H1 (cell line): ENCODE measurements around the gene SPOCK1. TPM values are rescaled to one million over a fixed set of nuclear protein-coding genes. Genes with fewer than 3 reads are reported as not detected.

Experiments
- CTCF ChIA-PET: fragments of 300-600 bp; sonication (Branson Sonifier 250); formaldehyde crosslinking; loops from one replicate; lab custom pipeline; 2021; ENCODE audit not compliant: partially characterized antibody; lab: Charles Lee
- POLR2A ChIA-PET: fragments of 300-600 bp; sonication (Branson Sonifier 250); formaldehyde crosslinking; loops from one replicate; lab custom pipeline; 2021; ENCODE audit warnings: inconsistent platforms; ENCODE audit not compliant: partially characterized antibody; lab: Charles Lee
- DNase-seq, 2 experiments: peaks; one replicate each; pipeline versions ENCODE4 v3.0.0 to v3.0.0-alpha.2; 2010 to 2022; ENCODE audit warnings: low spot score in 2 of 2, low read depth in 1 of 2, mixed read lengths in 1 of 2
- FAIRE-seq: peaks from 2 replicates; lab custom pipeline; 2011; peaks lifted over from hg19 to GRCh38; lab: Jason Lieb, UNC
- H2AFZ ChIP-seq: 2 replicates; pipeline ENCODE4 v1.8.1; 2012; ENCODE audit warnings: low read length, inconsistent platforms
- H2AK5ac ChIP-seq: 2 replicates; pipeline ENCODE4 v1.6.1; 2013; ENCODE audit warnings: low read depth, low read length
- H2BK120ac ChIP-seq: replicated peaks from 2 replicates; pipeline ENCODE3; 2013; ENCODE audit warnings: low read depth, low read length, inconsistent platforms
- H2BK12ac ChIP-seq: 2 replicates; pipeline ENCODE4 v1.6.1; 2013; ENCODE audit warnings: low read depth, low read length
- H2BK15ac ChIP-seq: 2 replicates; pipeline ENCODE4 v1.6.1; 2013; ENCODE audit warnings: low read length
- H2BK20ac ChIP-seq: 2 replicates; pipeline ENCODE4 v1.6.1; 2013; ENCODE audit warnings: low read length
- H2BK5ac ChIP-seq: 2 replicates; pipeline ENCODE4 v1.6.1; 2013; ENCODE audit warnings: low read depth, low read length
- H3K14ac ChIP-seq: 2 replicates; pipeline ENCODE4 v1.6.1; 2013; ENCODE audit warnings: inconsistent platforms; ENCODE audit not compliant: insufficient read length
- H3K18ac ChIP-seq: 2 replicates; pipeline ENCODE4 v1.6.1; 2013; ENCODE audit warnings: low read length; ENCODE audit errors: extremely low read depth
- H3K23ac ChIP-seq: 2 replicates; pipeline ENCODE4 v1.6.1; 2013; ENCODE audit warnings: inconsistent platforms; ENCODE audit not compliant: insufficient read length
- H3K23me2 ChIP-seq: 2 replicates; pipeline ENCODE4 v1.6.1; 2013; ENCODE audit warnings: low read depth, low read length
- H3K27ac ChIP-seq: 2 replicates; pipeline ENCODE4 v1.6.1; 2011; ENCODE audit warnings: low read depth, low read length, inconsistent platforms
- H3K27me3 ChIP-seq, 4 experiments: replicated peaks in 1 of 4; 1 replicate in 1 of 4; 2 replicates in 3 of 4; pipeline versions ENCODE4 v1.6.1 to v1.8.1; 2011 to 2013; ENCODE audit warnings: low read length in 3 of 4, mild to moderate bottlenecking in 3 of 4, inconsistent platforms in 2 of 4, mixed read lengths in 2 of 4, moderate library complexity in 1 of 4; ENCODE audit not compliant: control insufficient read depth in 3 of 4, insufficient read depth in 3 of 4; ENCODE audit errors: extremely low read depth in 1 of 4
- H3K36me3 ChIP-seq, 4 experiments: 2 replicates each; pipeline versions ENCODE4 v1.6.1 to v1.8.1; 2011 to 2013; ENCODE audit warnings: mild to moderate bottlenecking in 4 of 4, low read length in 3 of 4, moderate library complexity in 2 of 4, control low read depth in 1 of 4, inconsistent platforms in 1 of 4; ENCODE audit not compliant: insufficient read depth in 4 of 4, control insufficient read depth in 2 of 4
- H3K4ac ChIP-seq: replicated peaks from 2 replicates; pipeline ENCODE3; 2013; ENCODE audit warnings: low read length, low read depth, mixed read lengths, inconsistent platforms; ENCODE audit not compliant: insufficient read length
- H3K4me1 ChIP-seq, 4 experiments: replicated peaks in 1 of 4; 1 replicate in 1 of 4; 2 replicates in 3 of 4; pipeline versions ENCODE4 v1.6.1 to v1.8.1; 2011 to 2013; ENCODE audit warnings: low read length in 3 of 4, inconsistent platforms in 2 of 4, mixed read lengths in 1 of 4; ENCODE audit not compliant: insufficient read depth in 4 of 4, control insufficient read depth in 3 of 4
- H3K4me2 ChIP-seq, 2 experiments: 2 replicates each; pipeline versions ENCODE4 v1.6.1 to v1.8.1; 2011 to 2013; ENCODE audit warnings: low read depth in 2 of 2, low read length in 2 of 2, control low read depth in 1 of 2, inconsistent platforms in 1 of 2, mild to moderate bottlenecking in 1 of 2; ENCODE audit not compliant: insufficient read depth in 1 of 2
- H3K4me3 ChIP-seq, 4 experiments: fragments of 200-600, 300-600 bp in 1 of 4; sonication (generic), shearing (Covaris generic), sonication (Bioruptor Twin) in 1 of 4; 2 replicates each; pipeline versions ENCODE4 v1.5.1 to v1.8.1; 2011 to 2016; ENCODE audit warnings: low read length in 4 of 4, low read depth in 3 of 4, control low read depth in 2 of 4, inconsistent platforms in 2 of 4, mild to moderate bottlenecking in 2 of 4, mixed read lengths in 1 of 4, moderate library complexity in 1 of 4; ENCODE audit not compliant: insufficient read depth in 2 of 4; ENCODE audit errors: extremely low read depth in 1 of 4
- H3K56ac ChIP-seq: replicated peaks from 2 replicates; pipeline ENCODE3; 2013; ENCODE audit warnings: low read depth, mild to moderate bottlenecking, mixed read lengths, low read length, inconsistent platforms; ENCODE audit not compliant: insufficient read length
- H3K79me1 ChIP-seq: 2 replicates; pipeline ENCODE4 v1.6.1; 2013; ENCODE audit warnings: low read depth, low read length, control low read depth
- H3K79me2 ChIP-seq, 2 experiments: 2 replicates each; pipeline versions ENCODE4 v1.6.1 to v1.8.1; 2012 to 2013; ENCODE audit warnings: low read length in 2 of 2, mild to moderate bottlenecking in 2 of 2, inconsistent platforms in 1 of 2; ENCODE audit not compliant: insufficient read depth in 2 of 2, control insufficient read depth in 1 of 2
- H3K9ac ChIP-seq, 4 experiments: replicated peaks in 1 of 4; 1 replicate in 1 of 4; 2 replicates in 3 of 4; pipeline versions ENCODE4 v1.6.1 to v1.8.1; 2011 to 2013; ENCODE audit warnings: low read depth in 3 of 4, low read length in 3 of 4, control low read depth in 2 of 4, mild to moderate bottlenecking in 2 of 4, moderate library complexity in 2 of 4, inconsistent platforms in 1 of 4; ENCODE audit errors: extremely low read depth in 1 of 4
- H3K9me3 ChIP-seq, 2 experiments: 2 replicates each; pipeline versions ENCODE4 v1.6.1 to v1.8.1; 2012 to 2013; ENCODE audit warnings: mild to moderate bottlenecking in 2 of 2, moderate library complexity in 2 of 2, control low read depth in 1 of 2, inconsistent platforms in 1 of 2, low read depth in 1 of 2, low read length in 1 of 2, mixed read lengths in 1 of 2; ENCODE audit not compliant: insufficient read depth in 2 of 2
- H4K20me1 ChIP-seq, 2 experiments: replicated peaks in 1 of 2; 2 replicates each; pipeline versions ENCODE3 to v1.8.1; 2011 to 2013; ENCODE audit warnings: inconsistent platforms in 2 of 2, low read length in 2 of 2, mild to moderate bottlenecking in 1 of 2; ENCODE audit not compliant: insufficient read depth in 2 of 2, control insufficient read depth in 1 of 2
- H4K5ac ChIP-seq: 2 replicates; pipeline ENCODE4 v1.6.1; 2013; ENCODE audit warnings: low read length, low read depth, mixed read lengths, inconsistent platforms; ENCODE audit not compliant: insufficient read length
- H4K8ac ChIP-seq: 2 replicates; pipeline ENCODE4 v1.8.0; 2013; ENCODE audit warnings: mild to moderate bottlenecking, moderate library complexity, low read length, inconsistent platforms; ENCODE audit not compliant: insufficient read depth; ENCODE audit errors: extremely low read depth
- H4K91ac ChIP-seq: replicated peaks from 2 replicates; pipeline ENCODE3; 2013; ENCODE audit warnings: low read length, mixed read lengths, inconsistent platforms; ENCODE audit not compliant: insufficient read length
- BCL11A ChIP-seq, 2 experiments: IDR thresholded peaks; one replicate each; pipeline ENCODE4 v1.6.1; 2011; ENCODE audit warnings: low read depth in 2 of 2, low read length in 2 of 2, mild to moderate bottlenecking in 2 of 2
- CBX8 ChIP-seq: fragments of 300-800, 300-1000 bp; sonication (generic); IDR thresholded peaks from 2 replicates; pipeline ENCODE4 v1.7.1; 2016; ENCODE audit warnings: low read depth, low read length, borderline replicate concordance
- CEBPB ChIP-seq: IDR thresholded peaks from 2 replicates; pipeline ENCODE4 v1.6.1; 2012; ENCODE audit warnings: low read depth, low read length
- GTF2F1 ChIP-seq: IDR thresholded peaks from 2 replicates; pipeline ENCODE4 v1.6.1; 2012; ENCODE audit warnings: low read depth, low read length, improper control_type of control experiment, borderline replicate concordance
- HDAC2 ChIP-seq, 2 experiments: fragments of 300-600 bp in 1 of 2; sonication (generic) in 1 of 2; IDR thresholded peaks; 2 replicates each; pipeline ENCODE4 v1.6.1; 2011 to 2012; ENCODE audit warnings: low read depth in 2 of 2, low read length in 2 of 2, mild to moderate bottlenecking in 2 of 2, moderate library complexity in 2 of 2, borderline replicate concordance in 1 of 2, inconsistent platforms in 1 of 2
- MAFK ChIP-seq: IDR thresholded peaks from 2 replicates; pipeline ENCODE4 v1.6.1; 2012; ENCODE audit warnings: low read depth, mild to moderate bottlenecking, improper control_type of control experiment, low read length
- SAP30 ChIP-seq: fragments of 300-600 bp; sonication (generic); IDR thresholded peaks from 2 replicates; pipeline ENCODE4 v1.7.1; 2012; ENCODE audit warnings: low read length, moderate library complexity, mild to moderate bottlenecking, inconsistent platforms; ENCODE audit not compliant: insufficient read depth, insufficient replicate concordance
- SIX5 ChIP-seq: IDR thresholded peaks from 2 replicates; pipeline ENCODE4 v1.6.1; 2011; ENCODE audit warnings: mild to moderate bottlenecking, low read depth, low read length
- SUZ12 ChIP-seq: fragments of 200-600 bp; sonication (generic); IDR thresholded peaks from 2 replicates; pipeline ENCODE4 v1.6.1; 2012; ENCODE audit warnings: mild to moderate bottlenecking, inconsistent platforms, low read length, moderate library complexity, mixed read lengths
- TCF12 ChIP-seq: IDR thresholded peaks from 2 replicates; pipeline ENCODE4 v1.6.1; 2011; ENCODE audit warnings: low read depth, mild to moderate bottlenecking, low read length
- polyA plus RNA-seq, 7 experiments: library from polyadenylated mRNA; depleted of rRNA in 3 of 7; stranded (reverse) in 5 of 7; unstranded in 2 of 7; fragments of >200 nt in 5 of 7; fragments of 200-250 nt in 2 of 7; gene quantifications; 1 replicate in 5 of 7; 2 replicates in 1 of 7; 4 replicates in 1 of 7; pipeline versions ENCODE4 v1.2.1 to v1.2.3, GENCODE V29; 2011 to 2013; ENCODE audit warnings: missing spikeins in 2 of 7, mixed read lengths in 2 of 7
- total RNA-seq: library from RNA; stranded (reverse); fragmentation: NEBNext Ultra II Directional; extraction: Animal tissue kit (Norgen Biotek cat#: 25700); gene quantifications from 2 replicates; pipeline ENCODE4 v1.2.1, GENCODE V29; 2021
- TF ChIP-seq, protein P1 (sequence below), 3 experiments: IDR thresholded peaks; 1 replicate in 2 of 3; 2 replicates in 1 of 3; pipeline versions ENCODE4 v1.5.1 to v1.6.1; 2011; ENCODE audit warnings: low read length in 3 of 3, mild to moderate bottlenecking in 3 of 3, inconsistent platforms in 2 of 3, low read depth in 1 of 3, moderate library complexity in 1 of 3; ENCODE audit not compliant: insufficient read depth in 1 of 3; ENCODE audit errors: control extremely low read depth in 1 of 3
- TF ChIP-seq, protein P2 (sequence below): IDR thresholded peaks from 2 replicates; pipeline ENCODE4 v1.6.1; 2011; ENCODE audit warnings: low read length, improper control_type of control experiment

The SPOCK1 gene
- total and polyA plus RNA-seq, 2 of the 8 experiments (the other 6 are each of a cell fraction or from before 2014, with no cell fraction given), result 6.9 to 18.1 TPM

DNA sequence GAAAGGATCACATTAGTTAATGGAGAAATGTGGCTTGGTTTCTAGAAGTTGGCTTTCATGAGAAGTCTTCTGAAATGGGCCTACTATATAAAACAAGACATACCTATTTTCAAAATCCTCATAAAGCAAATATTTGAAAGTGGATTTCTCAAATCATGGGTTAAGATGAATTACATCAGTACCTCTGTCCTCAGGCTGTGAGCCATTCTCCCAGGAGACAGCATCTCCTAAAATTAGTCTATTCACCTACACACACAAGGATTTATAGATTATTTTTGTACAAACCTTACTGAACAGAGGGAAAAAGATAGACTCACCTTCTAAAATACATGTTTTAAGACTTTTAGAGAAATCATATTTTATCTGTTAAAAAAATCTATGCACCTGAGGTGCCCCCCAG lies 32.1 kb upstream of the SPOCK1 start:
- no peaks in the 10 kb centered on the region for H3K23me2 ChIP-seq
- no peaks in the 10 kb centered on the region for H3K27me3 ChIP-seq
- H3K4ac ChIP-seq, result no peak overlapping the region
- FAIRE-seq, result no peak
- H3K9me3 ChIP-seq, result peaks cover 17 to 26% of the 10 kb centered on the region in 2 experiments; a peak in 3 of 4 replicates
- no peak for DNase-seq
- H3K9ac ChIP-seq, result no peak overlapping the region
- POLR2A ChIA-PET, result no interaction called here
- no peak overlapping the region for H3K27ac ChIP-seq
- no peak overlapping the region for H2BK5ac ChIP-seq
- no peak overlapping the region for H3K23ac ChIP-seq
- H3K18ac ChIP-seq, result no peak overlapping the region
- no peaks in the 10 kb centered on the region for H4K20me1 ChIP-seq
- no peak overlapping the region for H2BK20ac ChIP-seq
- H3K4me1 ChIP-seq, result no peaks in the 10 kb centered on the region
- H2BK12ac ChIP-seq, result no peak overlapping the region
- H3K4me3 ChIP-seq, result no peak overlapping the region
- H3K79me2 ChIP-seq, result no peaks in the 10 kb centered on the region
- no peak overlapping the region for H2AK5ac ChIP-seq
- H4K8ac ChIP-seq, result no peak overlapping the region
- no peak overlapping the region for H4K5ac ChIP-seq
- no peak overlapping the region for H2BK15ac ChIP-seq
- no peak overlapping the region for H2BK120ac ChIP-seq
- no peak overlapping the region for H4K91ac ChIP-seq
- H3K56ac ChIP-seq, result no peak overlapping the region
- no peaks in the 10 kb centered on the region for H3K79me1 ChIP-seq
- CTCF ChIA-PET, result no interaction called here
- no peak overlapping the region for H2AFZ ChIP-seq
- H3K14ac ChIP-seq, result no peak overlapping the region
- H3K36me3 ChIP-seq, result no peaks in the 10 kb centered on the region
- no peak overlapping the region for H3K4me2 ChIP-seq
- TF ChIP-seq MAFK, result no peak
- no peak for TF ChIP-seq CBX8
- TF ChIP-seq TCF12, result no peak
- no peak for TF ChIP-seq GTF2F1
- TF ChIP-seq SIX5, result no peak
- no peak for TF ChIP-seq CEBPB
- no peak for TF ChIP-seq HDAC2 (IDR thresholded peaks at IDR 0.05; ENCODE audit: borderline replicate concordance in 1 of 2, low read depth in 2 of 2, low read length in 2 of 2)
- TF ChIP-seq BCL11A (IDR thresholded peaks at IDR 0.05; ENCODE audit: low read depth in 2 of 2, low read length in 2 of 2), result no peak
- TF ChIP-seq, protein P1, sequence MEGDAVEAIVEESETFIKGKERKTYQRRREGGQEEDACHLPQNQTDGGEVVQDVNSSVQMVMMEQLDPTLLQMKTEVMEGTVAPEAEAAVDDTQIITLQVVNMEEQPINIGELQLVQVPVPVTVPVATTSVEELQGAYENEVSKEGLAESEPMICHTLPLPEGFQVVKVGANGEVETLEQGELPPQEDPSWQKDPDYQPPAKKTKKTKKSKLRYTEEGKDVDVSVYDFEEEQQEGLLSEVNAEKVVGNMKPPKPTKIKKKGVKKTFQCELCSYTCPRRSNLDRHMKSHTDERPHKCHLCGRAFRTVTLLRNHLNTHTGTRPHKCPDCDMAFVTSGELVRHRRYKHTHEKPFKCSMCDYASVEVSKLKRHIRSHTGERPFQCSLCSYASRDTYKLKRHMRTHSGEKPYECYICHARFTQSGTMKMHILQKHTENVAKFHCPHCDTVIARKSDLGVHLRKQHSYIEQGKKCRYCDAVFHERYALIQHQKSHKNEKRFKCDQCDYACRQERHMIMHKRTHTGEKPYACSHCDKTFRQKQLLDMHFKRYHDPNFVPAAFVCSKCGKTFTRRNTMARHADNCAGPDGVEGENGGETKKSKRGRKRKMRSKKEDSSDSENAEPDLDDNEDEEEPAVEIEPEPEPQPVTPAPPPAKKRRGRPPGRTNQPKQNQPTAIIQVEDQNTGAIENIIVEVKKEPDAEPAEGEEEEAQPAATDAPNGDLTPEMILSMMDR (IDR thresholded peaks at IDR 0.05; ENCODE audit: control extremely low read depth in 1 of 3, insufficient read depth in 1 of 3, low read depth in 1 of 3, low read length in 3 of 3), result no peak
- TF ChIP-seq SAP30, result no peak
- TF ChIP-seq, protein P2, sequence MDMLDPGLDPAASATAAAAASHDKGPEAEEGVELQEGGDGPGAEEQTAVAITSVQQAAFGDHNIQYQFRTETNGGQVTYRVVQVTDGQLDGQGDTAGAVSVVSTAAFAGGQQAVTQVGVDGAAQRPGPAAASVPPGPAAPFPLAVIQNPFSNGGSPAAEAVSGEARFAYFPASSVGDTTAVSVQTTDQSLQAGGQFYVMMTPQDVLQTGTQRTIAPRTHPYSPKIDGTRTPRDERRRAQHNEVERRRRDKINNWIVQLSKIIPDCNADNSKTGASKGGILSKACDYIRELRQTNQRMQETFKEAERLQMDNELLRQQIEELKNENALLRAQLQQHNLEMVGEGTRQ, result no peak
- no peak for TF ChIP-seq SUZ12
